Measurements from ENCODE around the gene TRPM5. TPM values are rescaled to one million over a fixed set of nuclear protein-coding genes. Genes with fewer than 3 reads are reported as not detected.
"Not testable (repeated sequence)": the region's sequence is repeated elsewhere in the genome, so short reads cannot be mapped to it uniquely, and the experiment has no call there.

The TRPM5 gene
- total RNA-seq, result not detected
- long read RNA-seq, result 0 reads

- DNase-seq (peak; percentile 51), ATAC-seq (ENCODE audit: poor library complexity) (peak; percentile 8)
- intact Hi-C loops (cut with DNase I), result no loop called here
These were observed at the start of gene TRPM5 for GRCh38 chr11:2443881-2444820. Gene TRPM5 (minus strand): TSS chr11:2444514. CDS start chr11:2423036, 21,478 bp downstream.

- ATAC-seq (ENCODE audit: poor library complexity), result no peak
- intact Hi-C loops (cut with DNase I), result no loop called here
- no peak for DNase-seq
These were observed 44.8 kb upstream of the TRPM5 start for GRCh38 chr11:2489083-2489482.

GRCh38 chr11:2488004-2488403, 43.7 kb upstream of the TRPM5 start:
- no peak for ATAC-seq (ENCODE audit: poor library complexity)
- intact Hi-C loops (cut with DNase I), result no loop called here
- DNase-seq, result no peak

- intact Hi-C loops (cut with DNase I), result no loop called here
- no peak for DNase-seq
These were observed 40.3 kb upstream of the TRPM5 start for GRCh38 chr11:2484576-2485125.

GRCh38 chr11:2483426-2483825, 39.1 kb upstream of the TRPM5 start:
- intact Hi-C loops (cut with DNase I), result no loop called here
- ATAC-seq (ENCODE audit: poor library complexity), result peak; percentile 55
- DNase-seq, result no peak

More at GRCh38 chr11:2484576-2485125, 40.3 kb upstream of the TRPM5 start:
- ATAC-seq (ENCODE audit: poor library complexity), result no peak

GRCh38 chr11:2482745-2483144, 38.4 kb upstream of the TRPM5 start:
- intact Hi-C loops (cut with DNase I), result no loop called here

GRCh38 chr11:2482204-2482603, 37.9 kb upstream of the TRPM5 start:
- intact Hi-C loops (cut with DNase I), result no loop called here
- ATAC-seq (ENCODE audit: poor library complexity) (no peak), DNase-seq (no peak)

More at GRCh38 chr11:2482745-2483144, 38.4 kb upstream of the TRPM5 start:
- peak; percentile 28 for ATAC-seq (ENCODE audit: poor library complexity)
- no peak for DNase-seq

- intact Hi-C loops (cut with DNase I), result no loop called here
- no peak for ATAC-seq (ENCODE audit: poor library complexity)
These were observed 36.9 kb upstream of the TRPM5 start for GRCh38 chr11:2481253-2481652.

GRCh38 chr11:2480874-2481220, 36.5 kb upstream of the TRPM5 start:
- ATAC-seq (ENCODE audit: poor library complexity) (peak; percentile 37), DNase-seq (no peak)
- intact Hi-C loops (cut with DNase I), result no loop called here

More at GRCh38 chr11:2481253-2481652, 36.9 kb upstream of the TRPM5 start:
- DNase-seq, result no peak

- intact Hi-C loops (cut with DNase I); DNase-seq; ATAC-seq (ENCODE audit: poor library complexity): not testable (repeated sequence)
These were observed 36.0 kb upstream of the TRPM5 start for GRCh38 chr11:2480067-2480873.

- ATAC-seq (ENCODE audit: poor library complexity) (no peak), DNase-seq (no peak)
- intact Hi-C loops (cut with DNase I), result no loop called here
These were observed 33.6 kb upstream of the TRPM5 start for GRCh38 chr11:2477936-2478335.

GRCh38 chr11:2477254-2477653, 32.9 kb upstream of the TRPM5 start:
- DNase-seq, result peak; percentile 72
- intact Hi-C loops (cut with DNase I), result no loop called here
- ATAC-seq (ENCODE audit: poor library complexity), result peak; percentile 58

GRCh38 chr11:2475136-2475918, 31.0 kb upstream of the TRPM5 start:
- intact Hi-C loops (cut with DNase I), result no loop called here
- no peak for ATAC-seq (ENCODE audit: poor library complexity)
- no peak for DNase-seq

- ATAC-seq (ENCODE audit: poor library complexity), result peak; percentile 86
- intact Hi-C loops (cut with DNase I), result no loop called here
- peak; percentile 64 for DNase-seq
These were observed 30.0 kb upstream of the TRPM5 start for GRCh38 chr11:2474059-2474901.

GRCh38 chr11:2473361-2474058, 29.2 kb upstream of the TRPM5 start:
- intact Hi-C loops (cut with DNase I), result no loop called here
- ATAC-seq (ENCODE audit: poor library complexity) (peak; percentile 31), DNase-seq (no peak)

GRCh38 chr11:2472428-2473186, 28.3 kb upstream of the TRPM5 start:
- intact Hi-C loops (cut with DNase I), result no loop called here
- no peak for ATAC-seq (ENCODE audit: poor library complexity)
- no peak for DNase-seq

GRCh38 chr11:2471804-2472096, 27.4 kb upstream of the TRPM5 start:
- DNase-seq (no peak), ATAC-seq (ENCODE audit: poor library complexity) (no peak)
- intact Hi-C loops (cut with DNase I), result no loop called here
